Measurements from ENCODE around the gene HYI. TPM values are rescaled to one million over a fixed set of nuclear protein-coding genes. Genes with fewer than 3 reads are reported as not detected.

Gene HYI
- total and polyA plus RNA-seq, 7 donors = 7.4 to 21.4 (median 12.2) TPM

- ATAC-seq = no peak
- H3K4me3 ChIP-seq = no peak overlapping the region
- no peaks in the 10 kb centered on the region for H3K27me3 ChIP-seq (ENCODE audit: insufficient read depth in 3 of 3, low read length in 2 of 3)
- no peak for TF ChIP-seq CTCF (IDR thresholded peaks at IDR 0.05)
- no peaks in the 10 kb centered on the region for H3K9me3 ChIP-seq
- peaks cover 19 to 60% of the 10 kb centered on the region in 2 donors for H3K36me3 ChIP-seq (ENCODE audit: insufficient read depth in 1 of 2, low read depth in 1 of 2)
- no peak overlapping the region for H3K27ac ChIP-seq
- WGBS, 3 donors = 91 to 94% (median 91%) methylated on average over 6 of the region's 6 CpGs
- no peaks in the 10 kb centered on the region for H3K4me1 ChIP-seq
- no peak for DNase-seq
- intact Hi-C loops (cut with DNase I) = no loop called here
These were observed 51.5 kb downstream of the HYI start for GRCh38 chr1:43402089-43402865.

Other genes starting within 250 kb of the HYI start
- gene TMEM125, start 183.9 kb downstream of the HYI start, total RNA-seq = not detected
- gene TMEM125, start 183.9 kb downstream of the HYI start, polyA plus RNA-seq = not detected
- not detected for gene C1orf210, start 168.3 kb downstream of the HYI start, total RNA-seq
- under 1 TPM in 1 of 3 donors, not detected in 2; 0.12 TPM for gene C1orf210, start 168.3 kb downstream of the HYI start, polyA plus RNA-seq
- gene TIE1, start 152.9 kb downstream of the HYI start, total RNA-seq = 10 to 100 TPM in 2 of 4 donors, 1 to 10 TPM in 2; 8.2 to 29.7 (median 14.7) TPM
- gene TIE1, start 152.9 kb downstream of the HYI start, polyA plus RNA-seq = 10 to 100 TPM in 2 of 3 donors, 1 to 10 TPM in 1; 9.2 to 19.7 (median 10.9) TPM
- under 1 TPM in 1 of 4 donors, not detected in 3; 0.11 TPM for gene MPL, start 116.1 kb downstream of the HYI start, total RNA-seq
- under 1 TPM in 1 of 3 donors, not detected in 2; 0.01 TPM for gene MPL, start 116.1 kb downstream of the HYI start, polyA plus RNA-seq
- under 1 TPM in 2 of 4 donors, not detected in 2; 0.25 to 0.36 TPM for gene CDC20, start 95.0 kb downstream of the HYI start, total RNA-seq
- 1 to 10 TPM; 1.1 to 1.9 (median 1.6) TPM for gene CDC20, start 95.0 kb downstream of the HYI start, polyA plus RNA-seq
- gene ELOVL1, start 85.9 kb downstream of the HYI start, total RNA-seq = 10 to 100 TPM; 15.9 to 19.2 (median 17.6) TPM
- 10 to 100 TPM; 28.1 to 68.1 (median 39.2) TPM for gene ELOVL1, start 85.9 kb downstream of the HYI start, polyA plus RNA-seq
- 10 to 100 TPM; 15.4 to 18.2 (median 17.2) TPM for gene MED8, start 64.1 kb downstream of the HYI start, total RNA-seq
- 10 to 100 TPM; 22.3 to 44.5 (median 27.4) TPM for gene MED8, start 64.1 kb downstream of the HYI start, polyA plus RNA-seq
- gene SZT2, start 64.0 kb downstream of the HYI start, total RNA-seq = 10 to 100 TPM; 14.2 to 24.7 (median 19.9) TPM
- gene SZT2, start 64.0 kb downstream of the HYI start, polyA plus RNA-seq = 10 to 100 TPM in 2 of 3 donors, 1 to 10 TPM in 1; 5.9 to 17.9 (median 10.3) TPM
- gene PTPRF, start 77.0 kb upstream of the HYI start, total RNA-seq = 1 to 10 TPM; 1.9 to 8.9 (median 3.8) TPM
- 1 to 10 TPM in 1 of 3 donors, under 1 TPM in 2; 0.65 to 1.3 (median 0.93) TPM for gene PTPRF, start 77.0 kb upstream of the HYI start, polyA plus RNA-seq
- 10 to 100 TPM; 10.4 to 15.5 (median 13.7) TPM for gene KDM4A, start 196.2 kb upstream of the HYI start, total RNA-seq
- gene KDM4A, start 196.2 kb upstream of the HYI start, polyA plus RNA-seq = 10 to 100 TPM in 1 of 3 donors, 1 to 10 TPM in 2; 3.9 to 12.8 (median 4.5) TPM